ENCODE measurements around the gene PIK3R6. TPM values are rescaled to one million over a fixed set of nuclear protein-coding genes. Genes with fewer than 3 reads are reported as not detected.

The PIK3R6 gene
- total and polyA plus RNA-seq, 3 donors from 2014 or later: 1.3 to 2.6 (median 2.5) TPM

- Histone ChIP-seq H3K4me1 (no peaks in the 10 kb centered on the region), H3K27ac (no peak overlapping the region), H3K27me3 (no peaks in the 10 kb centered on the region), H3K36me3 (ENCODE audit: low read depth, missing control alignments) (no peaks in the 10 kb centered on the region), H3K9me3 (no peaks in the 10 kb centered on the region), H3K4me3 (no peak overlapping the region)
- intact Hi-C loops (cut with DNase I; ENCODE audit: low total_unique reads): no loop called here
- TF ChIP-seq, protein P1, sequence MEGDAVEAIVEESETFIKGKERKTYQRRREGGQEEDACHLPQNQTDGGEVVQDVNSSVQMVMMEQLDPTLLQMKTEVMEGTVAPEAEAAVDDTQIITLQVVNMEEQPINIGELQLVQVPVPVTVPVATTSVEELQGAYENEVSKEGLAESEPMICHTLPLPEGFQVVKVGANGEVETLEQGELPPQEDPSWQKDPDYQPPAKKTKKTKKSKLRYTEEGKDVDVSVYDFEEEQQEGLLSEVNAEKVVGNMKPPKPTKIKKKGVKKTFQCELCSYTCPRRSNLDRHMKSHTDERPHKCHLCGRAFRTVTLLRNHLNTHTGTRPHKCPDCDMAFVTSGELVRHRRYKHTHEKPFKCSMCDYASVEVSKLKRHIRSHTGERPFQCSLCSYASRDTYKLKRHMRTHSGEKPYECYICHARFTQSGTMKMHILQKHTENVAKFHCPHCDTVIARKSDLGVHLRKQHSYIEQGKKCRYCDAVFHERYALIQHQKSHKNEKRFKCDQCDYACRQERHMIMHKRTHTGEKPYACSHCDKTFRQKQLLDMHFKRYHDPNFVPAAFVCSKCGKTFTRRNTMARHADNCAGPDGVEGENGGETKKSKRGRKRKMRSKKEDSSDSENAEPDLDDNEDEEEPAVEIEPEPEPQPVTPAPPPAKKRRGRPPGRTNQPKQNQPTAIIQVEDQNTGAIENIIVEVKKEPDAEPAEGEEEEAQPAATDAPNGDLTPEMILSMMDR (IDR thresholded peaks at IDR 0.05): no peak
- no peak for TF ChIP-seq POLR2A (IDR thresholded peaks at IDR 0.05)
- DNase-seq: no peak
- 86 to 90% methylated on average over 4 of the region's 4 CpGs for WGBS, 2 donors
Observed at GRCh38 chr17:8781776-8782175, 85.7 kb downstream of the PIK3R6 start.

GRCh38 chr17:8776881-8777280 lies 90.6 kb downstream of the PIK3R6 start:
- Histone ChIP-seq H3K27me3 (no peaks in the 10 kb centered on the region), H3K36me3 (ENCODE audit: low read depth, missing control alignments) (no peaks in the 10 kb centered on the region), H3K27ac (no peak overlapping the region), H3K9me3 (no peaks in the 10 kb centered on the region), H3K4me3 (no peak overlapping the region), H3K4me1 (no peaks in the 10 kb centered on the region)
- intact Hi-C loops (cut with DNase I; ENCODE audit: low total_unique reads): no loop called here
- TF ChIP-seq POLR2A (IDR thresholded peaks at IDR 0.05): no peak
- TF ChIP-seq, protein P1 (IDR thresholded peaks at IDR 0.05): no peak
- no peak for DNase-seq
- 67 to 82% methylated on average over 1 of the region's 1 CpG for WGBS, 2 donors

GRCh38 chr17:8776248-8776647 lies 91.2 kb downstream of the PIK3R6 start:
- no peaks in the 10 kb centered on the region for H3K9me3 ChIP-seq
- no peaks in the 10 kb centered on the region for H3K27me3 ChIP-seq
- DNase-seq: no peak
- H3K36me3 ChIP-seq (ENCODE audit: low read depth, missing control alignments): no peaks in the 10 kb centered on the region
- H3K27ac ChIP-seq: no peak overlapping the region
- no peak for TF ChIP-seq POLR2A (IDR thresholded peaks at IDR 0.05)
- TF ChIP-seq, protein P1 (IDR thresholded peaks at IDR 0.05): no peak
- H3K4me1 ChIP-seq: no peaks in the 10 kb centered on the region
- H3K4me3 ChIP-seq: no peak overlapping the region
- intact Hi-C loops (cut with DNase I; ENCODE audit: low total_unique reads): no loop called here

DNA sequence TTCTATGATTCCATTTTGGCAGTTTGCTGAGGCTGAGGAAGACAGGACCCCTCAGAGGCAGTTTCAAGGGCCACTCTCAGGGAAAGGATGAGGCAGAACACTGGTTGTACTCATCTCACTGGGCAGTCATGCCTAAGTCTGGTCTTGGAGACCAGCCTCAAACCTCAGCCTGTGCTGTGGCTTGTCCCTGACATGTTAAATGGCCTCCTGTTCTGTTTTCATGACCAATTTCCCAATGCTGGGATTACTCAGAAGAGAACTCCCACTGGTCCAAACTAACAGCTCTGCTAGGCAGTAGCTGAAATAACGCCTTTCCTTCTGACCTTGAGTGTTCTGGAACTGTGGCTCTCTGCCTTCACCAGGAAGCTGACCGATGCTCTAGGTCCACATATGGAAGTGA lies 100.7 kb downstream of the PIK3R6 start:
- Histone ChIP-seq H3K4me3 (no peak overlapping the region), H3K27ac (no peak overlapping the region), H3K27me3 (no peaks in the 10 kb centered on the region), H3K4me1 (no peaks in the 10 kb centered on the region), H3K36me3 (ENCODE audit: low read depth, missing control alignments) (no peaks in the 10 kb centered on the region), H3K9me3 (no peaks in the 10 kb centered on the region)
- TF ChIP-seq, protein P1 (IDR thresholded peaks at IDR 0.05): no peak
- TF ChIP-seq POLR2A (IDR thresholded peaks at IDR 0.05): no peak
- DNase-seq: no peak
- 60 to 85% methylated on average over 2 of the region's 2 CpGs for WGBS, 2 donors
- intact Hi-C loops (cut with DNase I; ENCODE audit: low total_unique reads): no loop called here

- TF ChIP-seq, protein P1 (IDR thresholded peaks at IDR 0.05): no peak
- TF ChIP-seq POLR2A (IDR thresholded peaks at IDR 0.05): no peak
- no peak overlapping the region for H3K27ac ChIP-seq
- H3K36me3 ChIP-seq (ENCODE audit: low read depth, missing control alignments): no peaks in the 10 kb centered on the region
- 85 to 87% methylated on average over 8 of the region's 8 CpGs for WGBS, 2 donors
- H3K4me3 ChIP-seq: no peak overlapping the region
- no peaks in the 10 kb centered on the region for H3K27me3 ChIP-seq
- no peaks in the 10 kb centered on the region for H3K4me1 ChIP-seq
- intact Hi-C loops (cut with DNase I; ENCODE audit: low total_unique reads): no loop called here
- no peak for DNase-seq
- no peaks in the 10 kb centered on the region for H3K9me3 ChIP-seq
Observed at GRCh38 chr17:8762012-8762411, 105.5 kb downstream of the PIK3R6 start.

Measured in testis (tissue), 3 donors.